ENCODE results near the gene CHN1.
A peak's percentile ranks its signal among the peaks of the same experiment; 100 is the strongest.

CHN1 gene

DNA sequence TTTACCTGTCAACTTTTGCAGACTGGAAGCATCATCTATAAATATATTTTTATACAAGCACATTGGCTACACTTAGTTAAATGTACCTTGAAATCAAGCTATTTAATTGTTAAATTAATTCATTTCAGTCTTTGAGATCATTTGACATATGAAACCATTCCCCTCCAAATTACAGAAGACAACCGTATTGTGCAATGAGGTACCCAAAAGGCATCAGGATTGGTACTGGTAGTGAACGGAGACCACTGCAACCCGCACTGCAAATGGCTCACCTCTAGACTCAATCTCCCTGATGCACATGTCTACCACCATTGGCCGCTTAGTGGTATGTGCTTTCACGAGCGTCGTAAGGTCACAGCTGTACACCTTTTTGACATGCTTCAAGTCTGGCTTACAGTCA is 193.1 kb downstream of the CHN1 start:
- H3K27ac ChIP-seq: no peak overlapping the region
- TF ChIP-seq, protein P1, sequence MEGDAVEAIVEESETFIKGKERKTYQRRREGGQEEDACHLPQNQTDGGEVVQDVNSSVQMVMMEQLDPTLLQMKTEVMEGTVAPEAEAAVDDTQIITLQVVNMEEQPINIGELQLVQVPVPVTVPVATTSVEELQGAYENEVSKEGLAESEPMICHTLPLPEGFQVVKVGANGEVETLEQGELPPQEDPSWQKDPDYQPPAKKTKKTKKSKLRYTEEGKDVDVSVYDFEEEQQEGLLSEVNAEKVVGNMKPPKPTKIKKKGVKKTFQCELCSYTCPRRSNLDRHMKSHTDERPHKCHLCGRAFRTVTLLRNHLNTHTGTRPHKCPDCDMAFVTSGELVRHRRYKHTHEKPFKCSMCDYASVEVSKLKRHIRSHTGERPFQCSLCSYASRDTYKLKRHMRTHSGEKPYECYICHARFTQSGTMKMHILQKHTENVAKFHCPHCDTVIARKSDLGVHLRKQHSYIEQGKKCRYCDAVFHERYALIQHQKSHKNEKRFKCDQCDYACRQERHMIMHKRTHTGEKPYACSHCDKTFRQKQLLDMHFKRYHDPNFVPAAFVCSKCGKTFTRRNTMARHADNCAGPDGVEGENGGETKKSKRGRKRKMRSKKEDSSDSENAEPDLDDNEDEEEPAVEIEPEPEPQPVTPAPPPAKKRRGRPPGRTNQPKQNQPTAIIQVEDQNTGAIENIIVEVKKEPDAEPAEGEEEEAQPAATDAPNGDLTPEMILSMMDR (conservative IDR thresholded peaks at IDR 0.05): no peak

DNA sequence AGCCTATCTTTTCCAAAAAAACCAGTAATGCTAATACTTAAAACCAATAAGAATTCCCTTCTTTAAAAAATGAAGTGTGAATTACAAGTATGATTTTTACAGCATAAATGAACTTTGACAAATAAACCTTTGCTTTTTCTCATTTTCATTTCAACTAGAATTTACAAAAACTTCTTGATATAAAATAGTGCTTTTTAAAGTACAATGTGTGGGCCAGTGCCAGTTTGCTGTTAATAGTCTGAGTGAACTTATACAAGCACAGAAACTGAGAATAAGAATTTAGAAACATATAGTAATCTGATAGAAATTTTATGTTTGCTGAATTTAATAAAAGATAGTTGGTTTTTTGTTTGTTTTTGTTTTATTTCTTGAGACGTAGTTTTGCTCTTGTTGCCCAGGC is 197.2 kb downstream of the CHN1 start:
- TF ChIP-seq, protein P1 (conservative IDR thresholded peaks at IDR 0.05): no peak
- no peak overlapping the region for H3K27ac ChIP-seq

DNA sequence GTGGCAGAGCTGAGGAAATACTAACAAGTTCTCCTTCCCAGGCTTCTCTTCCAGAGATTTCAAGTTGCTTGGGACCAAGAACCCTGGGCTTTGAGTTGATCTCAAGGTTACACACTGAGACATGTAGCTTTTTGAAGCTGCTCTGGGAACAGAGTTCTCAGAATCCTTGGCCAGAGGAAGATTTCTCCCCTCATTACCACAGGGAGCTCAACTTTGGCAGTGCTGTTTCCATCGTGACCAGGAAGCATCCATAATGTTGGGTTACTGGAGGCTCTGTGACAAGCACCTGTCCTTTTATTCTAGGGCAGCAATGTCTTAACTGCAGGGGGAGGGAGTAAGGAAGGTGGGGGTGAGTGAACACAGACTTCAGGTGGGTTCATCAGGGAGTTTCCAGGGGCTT is 199.4 kb downstream of the CHN1 start:
- peak overlapping the region; percentile 37 for H3K27ac ChIP-seq
- TF ChIP-seq, protein P1 (conservative IDR thresholded peaks at IDR 0.05): no peak

- TF ChIP-seq, protein P1 (conservative IDR thresholded peaks at IDR 0.05): no peak
- H3K27ac ChIP-seq: no peak overlapping the region
These were observed 202.7 kb downstream of the CHN1 start for GRCh38 chr2:174802459-174802858.

DNA sequence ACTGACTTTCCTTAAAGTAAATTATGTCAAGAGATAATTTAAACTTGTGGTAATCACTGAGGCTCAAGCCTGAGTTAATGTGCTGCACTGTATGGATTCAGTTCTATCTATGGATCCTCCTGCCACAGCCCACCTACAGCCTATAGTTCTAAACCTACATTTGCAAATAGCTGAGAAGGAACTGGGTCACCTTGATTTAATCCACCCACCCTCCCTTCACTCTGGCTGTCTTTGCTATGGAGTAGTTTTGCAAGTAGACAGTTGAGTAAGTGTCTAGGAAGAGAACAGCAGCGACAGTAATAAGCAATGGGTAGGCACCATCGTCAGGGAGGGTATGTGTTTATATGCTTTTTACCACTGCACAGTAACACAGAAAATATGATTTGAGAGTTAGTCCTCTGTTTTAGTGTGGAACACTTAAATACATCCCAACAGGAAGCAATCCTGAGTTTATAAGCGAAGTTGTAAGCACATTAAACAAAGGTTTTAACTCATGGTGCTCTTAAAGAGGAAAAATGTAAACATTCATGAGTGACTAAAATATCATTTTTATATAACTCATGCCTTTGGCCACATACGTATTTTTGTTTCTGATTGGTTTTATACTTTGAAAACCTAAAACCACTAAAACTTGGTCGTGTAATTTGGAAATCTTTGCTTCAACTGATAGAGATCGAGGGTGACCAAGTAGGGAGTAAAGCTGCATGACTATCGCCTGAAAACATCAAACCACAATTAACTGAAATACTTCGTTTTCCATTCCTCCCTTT is 204.6 kb downstream of the CHN1 start:
- peak overlapping the region; percentile 8; the same call in 1 of the 2 replicates for H3K27ac ChIP-seq
- TF ChIP-seq, protein P1 (conservative IDR thresholded peaks at IDR 0.05): no peak

- TF ChIP-seq, protein P1 (conservative IDR thresholded peaks at IDR 0.05): no peak
- no peak overlapping the region for H3K27ac ChIP-seq
These were observed 206.4 kb downstream of the CHN1 start for GRCh38 chr2:174798801-174799200.

DNA sequence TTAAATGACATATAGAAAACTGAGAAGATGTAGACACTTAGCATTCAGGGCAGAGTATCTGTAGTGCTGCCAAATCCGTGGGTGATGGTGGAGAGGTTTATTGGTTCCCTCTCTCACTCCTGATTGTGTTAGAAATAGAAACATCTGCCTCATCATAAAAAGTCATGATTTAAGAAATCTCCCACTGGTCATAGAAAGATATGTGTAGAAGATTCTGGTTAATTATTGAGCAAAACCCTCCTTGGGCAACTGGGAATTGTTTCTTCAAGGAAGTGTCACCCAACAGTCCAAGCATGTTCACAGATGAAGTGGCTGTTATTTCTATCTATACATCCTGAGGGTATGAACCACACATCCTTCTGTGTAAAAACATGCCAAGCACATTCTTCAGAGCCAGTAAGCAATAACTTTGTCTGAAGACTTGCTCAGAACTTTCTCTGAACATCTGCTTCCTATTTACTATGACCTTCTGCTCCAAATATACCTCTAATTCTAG is 207.4 kb downstream of the CHN1 start:
- no peak overlapping the region for H3K27ac ChIP-seq
- TF ChIP-seq, protein P1 (conservative IDR thresholded peaks at IDR 0.05): no peak

All from VCaP (cell line).